ENCODE results near the gene AGFG2.
"Not testable (repeated sequence)": the region's sequence is repeated elsewhere in the genome, so short reads cannot be mapped to it uniquely, and the experiment has no call there.

DNA sequence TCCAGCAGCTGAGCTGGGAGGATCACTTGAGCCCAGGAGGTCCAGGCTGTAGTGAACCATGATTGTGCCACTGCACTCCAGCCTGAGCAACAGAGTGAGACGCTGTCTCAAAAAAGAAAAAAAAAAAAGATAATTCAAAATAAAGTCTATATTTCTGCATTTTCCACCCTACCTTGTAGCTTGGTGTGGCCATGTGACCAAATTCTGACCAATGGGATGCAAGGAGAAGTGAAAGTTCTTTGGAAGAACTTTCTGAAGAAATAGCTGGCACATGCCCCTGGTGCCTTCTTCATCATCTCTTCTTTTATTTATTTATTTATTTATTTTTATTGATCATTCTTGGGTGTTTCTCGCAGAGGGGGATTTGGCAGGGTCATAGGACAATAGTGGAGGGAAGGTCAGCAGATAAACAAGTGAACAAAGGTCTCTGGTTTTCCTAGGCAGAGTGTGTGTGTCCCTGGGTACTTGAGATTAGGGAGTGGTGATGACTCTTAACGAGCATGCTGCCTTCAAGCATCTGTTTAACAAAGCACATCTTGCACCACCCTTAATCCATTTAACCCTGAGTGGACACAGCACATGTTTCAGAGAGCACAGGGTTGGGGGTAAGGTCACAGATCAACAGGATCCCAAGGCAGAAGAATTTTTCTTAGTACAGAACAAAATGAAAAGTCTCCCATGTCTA is 17.0 kb upstream of the AGFG2 start:
- not testable (repeated sequence) for TF ChIP-seq CEBPB (IDR thresholded peaks at IDR 0.05; ENCODE audit: low read depth, low read length); RAD21 (IDR thresholded peaks at IDR 0.05; ENCODE audit: low read length); POLR2A (IDR thresholded peaks at IDR 0.05; ENCODE audit: low read depth, low read length); FOS (IDR thresholded peaks at IDR 0.05; ENCODE audit: low read depth, low read length); SMC3 (IDR thresholded peaks at IDR 0.05; ENCODE audit: low read depth, low read length); RFX5 (IDR thresholded peaks at IDR 0.05; ENCODE audit: low read depth, low read length); BHLHE40 (IDR thresholded peaks at IDR 0.05; ENCODE audit: low read depth, low read length); MAFK (IDR thresholded peaks at IDR 0.05; ENCODE audit: low read depth, low read length); RCOR1 (IDR thresholded peaks at IDR 0.05; ENCODE audit: insufficient replicate concordance, low read length)
- TF ChIP-seq, protein P1, sequence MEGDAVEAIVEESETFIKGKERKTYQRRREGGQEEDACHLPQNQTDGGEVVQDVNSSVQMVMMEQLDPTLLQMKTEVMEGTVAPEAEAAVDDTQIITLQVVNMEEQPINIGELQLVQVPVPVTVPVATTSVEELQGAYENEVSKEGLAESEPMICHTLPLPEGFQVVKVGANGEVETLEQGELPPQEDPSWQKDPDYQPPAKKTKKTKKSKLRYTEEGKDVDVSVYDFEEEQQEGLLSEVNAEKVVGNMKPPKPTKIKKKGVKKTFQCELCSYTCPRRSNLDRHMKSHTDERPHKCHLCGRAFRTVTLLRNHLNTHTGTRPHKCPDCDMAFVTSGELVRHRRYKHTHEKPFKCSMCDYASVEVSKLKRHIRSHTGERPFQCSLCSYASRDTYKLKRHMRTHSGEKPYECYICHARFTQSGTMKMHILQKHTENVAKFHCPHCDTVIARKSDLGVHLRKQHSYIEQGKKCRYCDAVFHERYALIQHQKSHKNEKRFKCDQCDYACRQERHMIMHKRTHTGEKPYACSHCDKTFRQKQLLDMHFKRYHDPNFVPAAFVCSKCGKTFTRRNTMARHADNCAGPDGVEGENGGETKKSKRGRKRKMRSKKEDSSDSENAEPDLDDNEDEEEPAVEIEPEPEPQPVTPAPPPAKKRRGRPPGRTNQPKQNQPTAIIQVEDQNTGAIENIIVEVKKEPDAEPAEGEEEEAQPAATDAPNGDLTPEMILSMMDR (conservative IDR thresholded peaks at IDR 0.05; ENCODE audit: low read depth, low read length), result not testable (repeated sequence)
- TF ChIP-seq, protein P2, sequence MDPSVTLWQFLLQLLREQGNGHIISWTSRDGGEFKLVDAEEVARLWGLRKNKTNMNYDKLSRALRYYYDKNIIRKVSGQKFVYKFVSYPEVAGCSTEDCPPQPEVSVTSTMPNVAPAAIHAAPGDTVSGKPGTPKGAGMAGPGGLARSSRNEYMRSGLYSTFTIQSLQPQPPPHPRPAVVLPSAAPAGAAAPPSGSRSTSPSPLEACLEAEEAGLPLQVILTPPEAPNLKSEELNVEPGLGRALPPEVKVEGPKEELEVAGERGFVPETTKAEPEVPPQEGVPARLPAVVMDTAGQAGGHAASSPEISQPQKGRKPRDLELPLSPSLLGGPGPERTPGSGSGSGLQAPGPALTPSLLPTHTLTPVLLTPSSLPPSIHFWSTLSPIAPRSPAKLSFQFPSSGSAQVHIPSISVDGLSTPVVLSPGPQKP (IDR thresholded peaks at IDR 0.05; ENCODE audit: borderline replicate concordance, low read depth, low read length), result not testable (repeated sequence)
